HepG2 (cell line): ENCODE data around the gene KCNQ5. TPM values are rescaled to one million over a fixed set of nuclear protein-coding genes. Genes with fewer than 3 reads are reported as not detected.
"Not testable (repeated sequence)": the region's sequence is repeated elsewhere in the genome, so short reads cannot be mapped to it uniquely, and the experiment has no call there.

ENCODE experiments used
- ATAC-seq: fragments of 200-7000 bp; cut with Tn5 transposase; 3 replicates; pipeline ENCODE4 v1.9.1; 2020; ENCODE audit warnings: mild to moderate bottlenecking, moderate library complexity
- BruUV-seq: library from RNA; stranded (reverse); fragments of 400-500 nt; replicated peaks from 2 replicates; lab custom pipeline; 2021; lab: Mats Ljungman, UMichigan
- CTCF ChIA-PET: fragments of 300-600 bp; formaldehyde crosslinking; extraction: SDS; loops from one replicate; lab custom pipeline; 2021; ENCODE audit warnings: low total read pairs, inconsistent platforms, low intra/inter-chr PET ratio; lab: Yijun Ruan, JAX
- POLR2A ChIA-PET: fragments of 350-600 bp; sonication (Branson Sonifier 250); formaldehyde crosslinking; loops from one replicate; lab custom pipeline; 2020; ENCODE audit warnings: antibody characterized with exemption, inconsistent platforms; lab: Yijun Ruan, JAX
- DNase-seq: peaks from one replicate; pipeline ENCODE4 v3.0.0-alpha.2; 2015; ENCODE audit warnings: low spot score
- FAIRE-seq: peaks from 3 replicates; lab custom pipeline; 2011; peaks lifted over from hg19 to GRCh38; lab: Jason Lieb, UNC
- H2AFZ ChIP-seq: one replicate; pipeline ENCODE4 v1.6.1; 2011; ENCODE audit warnings: low read length, inconsistent platforms
- H3K27ac ChIP-seq: fragments of 300-600 bp; 3 replicates; pipeline ENCODE4 v1.8.0; 2011; ENCODE audit warnings: mixed run types, mild to moderate bottlenecking, mixed read lengths, low read length, inconsistent platforms; ENCODE audit not compliant: insufficient read depth; ENCODE audit errors: extremely low read length
- H3K27me3 ChIP-seq, 2 experiments: fragments of 200-600 bp in 1 of 2; 2 replicates in 1 of 2; 3 replicates in 1 of 2; pipeline versions ENCODE4 v1.6.0 to v1.8.0; 2011; ENCODE audit warnings: low read length in 2 of 2, mild to moderate bottlenecking in 2 of 2, moderate library complexity in 2 of 2, inconsistent platforms in 1 of 2; ENCODE audit not compliant: insufficient read depth in 2 of 2, control insufficient read depth in 1 of 2
- H3K36me3 ChIP-seq, 2 experiments: fragments of 200-600 bp in 1 of 2; replicated peaks in 1 of 2; 2 replicates in 1 of 2; 3 replicates in 1 of 2; pipeline versions ENCODE4 v1.5.1 to v1.8.0; 2011; ENCODE audit warnings: low read length in 2 of 2, inconsistent platforms in 1 of 2; ENCODE audit not compliant: insufficient read depth in 2 of 2, control insufficient read depth in 1 of 2
- H3K4me1 ChIP-seq: 2 replicates; pipeline ENCODE4 v1.5.1; 2012; ENCODE audit warnings: low read length, inconsistent platforms; ENCODE audit not compliant: insufficient read depth
- H3K4me2 ChIP-seq: 2 replicates; pipeline ENCODE4 v1.6.0; 2011; ENCODE audit warnings: low read depth, low read length, inconsistent platforms
- H3K4me3 ChIP-seq, 3 experiments: fragments of 200-600 bp in 1 of 3; sonication (generic), shearing (Covaris generic) in 1 of 3; replicated peaks in 1 of 3; 2 replicates each; pipeline ENCODE4 v1.5.1; 2011 to 2016; ENCODE audit warnings: low read length in 3 of 3, inconsistent platforms in 2 of 3, low read depth in 2 of 3, mild to moderate bottlenecking in 2 of 3, control low read depth in 1 of 3, mixed read lengths in 1 of 3; ENCODE audit not compliant: insufficient read depth in 1 of 3
- H3K79me2 ChIP-seq: one replicate; pipeline ENCODE4 v1.6.1; 2011; ENCODE audit warnings: low read length, inconsistent platforms; ENCODE audit not compliant: insufficient read depth
- H3K9ac ChIP-seq: 2 replicates; pipeline ENCODE4 v1.6.0; 2011; ENCODE audit warnings: mild to moderate bottlenecking, low read depth, low read length, inconsistent platforms; ENCODE audit not compliant: insufficient read depth
- H3K9me3 ChIP-seq: 2 replicates; pipeline ENCODE4 v1.5.1; 2012; ENCODE audit warnings: mild to moderate bottlenecking, low read length
- H4K20me1 ChIP-seq: 2 replicates; pipeline ENCODE4 v1.6.0; 2011; ENCODE audit warnings: inconsistent platforms, mild to moderate bottlenecking, low read length, moderate library complexity; ENCODE audit not compliant: insufficient read depth
- PAX8 ChIP-seq: sonication (generic); formaldehyde crosslinking; IDR thresholded peaks from 2 replicates; pipeline ENCODE4 v1.8.0; 2022; ENCODE audit warnings: mild to moderate bottlenecking, missing genetic modification reagents, borderline replicate concordance
- PITX1 ChIP-seq: sonication (generic); formaldehyde crosslinking; IDR thresholded peaks from 2 replicates; pipeline ENCODE4 v1.5.1; 2020; ENCODE audit warnings: mild to moderate bottlenecking, missing genetic modification reagents
- ZFP1 ChIP-seq: IDR thresholded peaks from 2 replicates; pipeline ENCODE4 v1.6.1; 2016
- ZNF569 ChIP-seq: sonication (generic); formaldehyde crosslinking; IDR thresholded peaks from 2 replicates; pipeline ENCODE4 v1.5.0; 2020; ENCODE audit warnings: mild to moderate bottlenecking, missing genetic modification reagents, moderate library complexity, borderline replicate concordance
- WGBS: methylation state at CpG from one replicate; pipeline ENCODE4 v1.1.6; 2017; ENCODE audit warnings: low lambda C conversion rate; 5-methylcytosine and 5-hydroxymethylcytosine counted together
- in situ Hi-C: cut with HindIII; loops from 2 replicates; pipeline ENCODE4 v1.10.0; 2017; ENCODE audit warnings: low pct_unique_long_range_greater_than_20kb; ENCODE audit not compliant: extremely low pct_ligation_motif_present
- intact Hi-C: fragments of 100-400 bp; cut with micrococcal nuclease; formaldehyde crosslinking; loops from one replicate; pipeline ENCODE4 v1.10.0; 2022; ENCODE audit not compliant: unreplicated experiment
- polyA plus RNA-seq, 8 experiments: library from polyadenylated mRNA; depleted of rRNA in 3 of 8; stranded (reverse) in 7 of 8; unstranded in 1 of 8; fragments of >200 nt; fragmentation: Illumina TruSeq in 4 of 8; extraction: Trizol in 4 of 8; gene quantifications; 2 replicates each; pipeline versions ENCODE4 v1.2.1 to v1.2.3, GENCODE V29; 2011 to 2016; ENCODE audit warnings: low read depth in 4 of 8, missing spikeins in 1 of 8, mixed read lengths in 1 of 8; ENCODE audit not compliant: insufficient read depth in 1 of 8
- total RNA-seq, 5 experiments: library from RNA; depleted of rRNA; stranded (reverse); fragments of >200 nt; fragmentation: Illumina TruSeq; extraction: Trizol; gene quantifications; 2 replicates each; pipeline ENCODE4 v1.2.3, GENCODE V29; 2016; ENCODE audit warnings: low read depth in 1 of 5
- TF ChIP-seq, protein P1 (sequence below): sonication (generic); formaldehyde crosslinking; IDR thresholded peaks from 2 replicates; pipeline ENCODE4 v1.8.1; 2023; ENCODE audit warnings: missing genetic modification reagents, mild to moderate bottlenecking, borderline replicate concordance

Gene KCNQ5
- total and polyA plus RNA-seq, 2 of the 13 experiments (the other 11 are each of a cell fraction or from before 2014, with no cell fraction given) = 0.04 TPM; not detected in 1

DNA sequence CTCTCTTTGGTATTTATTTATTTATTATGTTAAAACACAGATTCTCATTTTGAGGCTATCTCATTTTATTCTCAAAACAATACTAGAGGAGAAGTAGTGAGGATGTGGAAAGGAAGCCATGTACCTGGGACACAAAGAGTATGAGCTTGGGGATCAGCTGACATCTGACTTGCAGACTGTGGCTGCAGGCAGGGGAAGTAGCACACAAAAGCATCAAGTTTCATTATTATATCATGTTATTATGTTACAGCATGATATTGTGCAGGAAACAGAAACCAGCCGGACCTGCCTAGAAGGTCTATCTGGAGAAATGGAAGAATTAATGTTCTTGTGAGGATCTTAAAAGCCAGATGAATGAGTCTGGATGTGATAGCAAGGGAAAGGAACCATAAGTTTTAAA is 355.2 kb downstream of the KCNQ5 start:
- H3K79me2 ChIP-seq = no peaks in the 10 kb centered on the region
- no peak overlapping the region for H3K4me2 ChIP-seq
- TF ChIP-seq PITX1 = no peak
- TF ChIP-seq ZNF569 (CRISPR knock-in tag) = no peak
- TF ChIP-seq PAX8 (CRISPR knock-in tag) = no peak
- no peak for TF ChIP-seq ZFP1 (CRISPR knock-in tag)
- TF ChIP-seq, protein P1, sequence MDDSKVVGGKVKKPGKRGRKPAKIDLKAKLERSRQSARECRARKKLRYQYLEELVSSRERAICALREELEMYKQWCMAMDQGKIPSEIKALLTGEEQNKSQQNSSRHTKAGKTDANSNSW (CRISPR knock-in tag) = no peak
- TF ChIP-seq, all 625 proteins: peak for 0
- Histone ChIP-seq H3K4me1 (no peaks in the 10 kb centered on the region), H3K27ac (no peak overlapping the region), H4K20me1 (no peaks in the 10 kb centered on the region), H2AFZ (no peak overlapping the region), H3K36me3 (no peaks in the 10 kb centered on the region), H3K4me3 (no peak overlapping the region), H3K27me3 (no peaks in the 10 kb centered on the region; a peak in 1 of 5 replicates), H3K9ac (no peak overlapping the region), H3K9me3 (no peaks in the 10 kb centered on the region)
- in situ Hi-C loops (no loop called here), intact Hi-C loops (no loop called here)
- CTCF ChIA-PET = no interaction called here
- ATAC-seq (no peak), FAIRE-seq (no peak), DNase-seq (no peak)
- 11% methylated on average over 1 of the region's 1 CpG for WGBS
- POLR2A ChIA-PET = no interaction called here
- BruUV-seq = no TSS peak

DNA sequence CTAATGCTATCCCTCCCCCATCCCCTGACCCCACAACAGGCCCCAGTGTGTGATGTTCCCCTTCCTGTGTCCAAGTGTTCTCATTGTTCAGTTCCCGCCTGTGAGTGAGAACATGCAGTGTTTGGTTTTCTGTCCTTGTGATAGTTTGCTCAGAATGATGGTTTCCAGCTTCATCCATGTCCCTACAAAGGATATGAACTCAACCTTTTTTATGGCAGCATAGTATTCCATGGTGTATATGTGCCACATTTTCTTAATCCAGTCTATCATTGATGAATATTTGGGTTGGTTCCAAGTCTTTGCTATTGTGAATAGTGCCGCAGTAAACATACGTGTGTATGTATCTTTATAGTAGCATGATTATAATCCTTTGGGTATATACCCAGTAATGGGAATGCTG is 356.9 kb downstream of the KCNQ5 start:
- DNase-seq, CTCF ChIA-PET, H4K20me1 ChIP-seq, H3K27me3 ChIP-seq, intact Hi-C loops, H3K36me3 ChIP-seq, BruUV-seq, H3K9me3 ChIP-seq, H2AFZ ChIP-seq, H3K4me3 ChIP-seq, ATAC-seq, H3K4me2 ChIP-seq, H3K27ac ChIP-seq, in situ Hi-C loops, FAIRE-seq, H3K79me2 ChIP-seq, H3K4me1 ChIP-seq, POLR2A ChIA-PET, H3K9ac ChIP-seq: not testable (repeated sequence)
- 68% methylated on average over 3 of the region's 3 CpGs for WGBS
